GM12891 (cell line): ENCODE measurements around the gene TMCO5A.

Source experiments
- PAX5 ChIP-seq: IDR thresholded peaks from 2 replicates; pipeline ENCODE4 v1.6.1; 2011; ENCODE audit warnings: low read length, moderate library complexity, mild to moderate bottlenecking; ENCODE audit not compliant: insufficient read depth, severe bottlenecking
- POLR2A ChIP-seq: IDR thresholded peaks from 2 replicates; pipeline ENCODE4 v1.6.1; 2011; ENCODE audit warnings: low read depth, low read length, control low read depth
- POLR2AphosphoS5 ChIP-seq: IDR thresholded peaks from 2 replicates; pipeline ENCODE4 v1.6.1; 2011; ENCODE audit warnings: low read depth, low read length, control low read depth
- POU2F2 ChIP-seq: IDR thresholded peaks from 2 replicates; pipeline ENCODE4 v1.6.1; 2011; ENCODE audit warnings: low read depth, mild to moderate bottlenecking, control low read depth, low read length, moderate library complexity
- SPI1 ChIP-seq: IDR thresholded peaks from 2 replicates; pipeline ENCODE4 v1.6.1; 2011; ENCODE audit warnings: low read depth, low read length, control low read depth
- TAF1 ChIP-seq: IDR thresholded peaks from 2 replicates; pipeline ENCODE4 v1.6.1; 2011; ENCODE audit warnings: low read depth, low read length, control low read depth

DNA sequence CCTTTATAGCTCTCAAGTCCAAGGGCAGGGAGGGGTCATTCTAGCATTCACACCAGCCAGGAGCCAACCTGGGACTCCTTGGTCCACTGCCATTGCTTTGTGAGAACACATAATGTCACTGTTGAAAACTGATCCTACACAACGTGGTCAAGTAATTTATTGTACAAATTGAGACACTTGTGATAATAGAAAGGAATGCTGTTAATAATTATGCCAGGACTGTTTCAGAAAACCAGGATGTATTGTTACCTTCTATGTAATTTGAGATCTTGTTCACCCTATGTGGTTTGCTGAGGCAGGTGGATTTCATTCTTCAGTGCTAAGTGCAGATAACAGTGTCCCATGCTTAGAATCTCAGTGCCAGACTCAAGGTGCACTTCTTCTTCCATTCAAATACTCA, 33.3 kb downstream of the TMCO5A start:
- TF ChIP-seq POLR2AphosphoS5, result no peak
- TF ChIP-seq POLR2A, result no peak
- no peak for TF ChIP-seq PAX5
- TF ChIP-seq TAF1, result no peak
- no peak for TF ChIP-seq SPI1
- TF ChIP-seq POU2F2, result no peak
